T-helper 2 cell treated with Interferon-gamma antibody and Interleukin-4, amounts not matched to agents 100 ng/mL and 5 ng/mL, for 36 hours (primary cell): Measurements from ENCODE around the gene DHX38. TPM values are rescaled to one million over a fixed set of nuclear protein-coding genes. Genes with fewer than 3 reads are reported as not detected.

ENCODE experiments used
- intact Hi-C: fragments of 100-400 bp; cut with micrococcal nuclease; formaldehyde crosslinking; loops from one replicate; pipeline ENCODE4 v1.15.1; 2023
- total RNA-seq: library from RNA; stranded (reverse); gene quantifications from 2 replicates; pipeline ENCODE4 v1.2.3, GENCODE V29; 2022

Gene DHX38
- total RNA-seq, 1 donor from 2014 or later = 79.1 TPM

- intact Hi-C loops = loop anchor here (10.0 kb wide), 2 partner anchors 715 to 1835 kb away; no protein-coding TSS in a partner anchor
Measured at GRCh38 chr16:72120026-72120425, 26.4 kb downstream of the DHX38 start.

GRCh38 chr16:72122308-72122707 is 28.7 kb downstream of the DHX38 start:
- intact Hi-C loops = loop anchor here (10.0 kb wide), 2 partner anchors 712 to 1832 kb away; no protein-coding TSS in a partner anchor

GRCh38 chr16:72122916-72123315 is 29.3 kb downstream of the DHX38 start:
- intact Hi-C loops = loop anchor here (10.0 kb wide), 2 partner anchors 712 to 1832 kb away; no protein-coding TSS in a partner anchor

- intact Hi-C loops = loop anchor here (10.0 kb wide), 2 partner anchors 711 to 1831 kb away; no protein-coding TSS in a partner anchor
Measured at GRCh38 chr16:72123426-72123825, 29.8 kb downstream of the DHX38 start.

GRCh38 chr16:72124148-72124547 is 30.5 kb downstream of the DHX38 start:
- intact Hi-C loops = loop anchor here (10.0 kb wide), 2 partner anchors 711 to 1831 kb away; no protein-coding TSS in a partner anchor

GRCh38 chr16:72124761-72125634 is 31.4 kb downstream of the DHX38 start:
- intact Hi-C loops = loop anchor here (1.0 to 10.0 kb wide), 3 partner anchors 342 to 1830 kb away; no protein-coding TSS in a partner anchor

GRCh38 chr16:72125635-72126428 is 32.2 kb downstream of the DHX38 start:
- intact Hi-C loops = loop anchor here (1.0 to 10.0 kb wide), 3 partner anchors 341 to 1829 kb away; no protein-coding TSS in a partner anchor

GRCh38 chr16:72126429-72126765 is 32.8 kb downstream of the DHX38 start:
- intact Hi-C loops = loop anchor here (10.0 kb wide), 2 partner anchors 708 to 1828 kb away; no protein-coding TSS in a partner anchor

GRCh38 chr16:72128701-72129100 is 35.1 kb downstream of the DHX38 start:
- intact Hi-C loops = loop anchor here (10.0 kb wide), 2 partner anchors 706 to 1826 kb away; no protein-coding TSS in a partner anchor

- intact Hi-C loops = loop anchor here (10.0 kb wide), 2 partner anchors 705 to 1825 kb away; no protein-coding TSS in a partner anchor
Measured at GRCh38 chr16:72129976-72130656, 36.5 kb downstream of the DHX38 start.

GRCh38 chr16:72131036-72131435 is 37.4 kb downstream of the DHX38 start:
- intact Hi-C loops = no loop called here

GRCh38 chr16:72132726-72133125 is 39.1 kb downstream of the DHX38 start:
- intact Hi-C loops = no loop called here

- intact Hi-C loops = no loop called here
Measured at GRCh38 chr16:72134507-72134906, 40.9 kb downstream of the DHX38 start.

- intact Hi-C loops = no loop called here
Measured at GRCh38 chr16:72137380-72138063, 43.9 kb downstream of the DHX38 start.

GRCh38 chr16:72138064-72138572 is 44.5 kb downstream of the DHX38 start:
- intact Hi-C loops = no loop called here

- intact Hi-C loops = no loop called here
Measured at GRCh38 chr16:72139908-72140307, 46.3 kb downstream of the DHX38 start.

- intact Hi-C loops = no loop called here
Measured at GRCh38 chr16:72142476-72142875, 48.8 kb downstream of the DHX38 start.

- intact Hi-C loops = no loop called here
Measured at GRCh38 chr16:72149676-72150464, 56.2 kb downstream of the DHX38 start.

- intact Hi-C loops = no loop called here
Measured at GRCh38 chr16:72159386-72159785, 65.7 kb downstream of the DHX38 start.
